ENCODE results near the gene SATB2. TPM values are rescaled to one million over a fixed set of nuclear protein-coding genes. Genes with fewer than 3 reads are reported as not detected.

The SATB2 gene
- total RNA-seq, 1 donor from 2014 or later = 5.5 TPM

GRCh38 chr2:199273042-199273511 is 184.7 kb downstream of the SATB2 start:
- Histone ChIP-seq H3K27me3 (ENCODE audit: control insufficient read depth, insufficient read depth, low read length) (no peaks in the 10 kb centered on the region), H3K4me3 (ENCODE audit: low read depth, low read length) (no peak overlapping the region), H3K36me3 (ENCODE audit: control insufficient read depth, insufficient read depth, low read length) (no peaks in the 10 kb centered on the region)
- no peak for DNase-seq (ENCODE audit: low read depth)
- TF ChIP-seq CTCF (IDR thresholded peaks at IDR 0.05; ENCODE audit: insufficient read depth, low read length, poor library complexity, severe bottlenecking) = no peak

- no peak for DNase-seq (ENCODE audit: low read depth)
- Histone ChIP-seq H3K36me3 (ENCODE audit: control insufficient read depth, insufficient read depth, low read length) (no peaks in the 10 kb centered on the region), H3K4me3 (ENCODE audit: low read depth, low read length) (no peak overlapping the region), H3K27me3 (ENCODE audit: control insufficient read depth, insufficient read depth, low read length) (no peaks in the 10 kb centered on the region)
- TF ChIP-seq CTCF (IDR thresholded peaks at IDR 0.05; ENCODE audit: insufficient read depth, low read length, poor library complexity, severe bottlenecking) = no peak
Measured at GRCh38 chr2:199261936-199262335, 195.8 kb downstream of the SATB2 start.

GRCh38 chr2:199261239-199261638 is 196.5 kb downstream of the SATB2 start:
- no peak for DNase-seq (ENCODE audit: low read depth)
- TF ChIP-seq CTCF (IDR thresholded peaks at IDR 0.05; ENCODE audit: insufficient read depth, low read length, poor library complexity, severe bottlenecking) = no peak
- H3K36me3 ChIP-seq (ENCODE audit: control insufficient read depth, insufficient read depth, low read length) = no peaks in the 10 kb centered on the region
- no peaks in the 10 kb centered on the region for H3K27me3 ChIP-seq (ENCODE audit: control insufficient read depth, insufficient read depth, low read length)
- H3K4me3 ChIP-seq (ENCODE audit: low read depth, low read length) = no peak overlapping the region

- no peak for DNase-seq (ENCODE audit: low read depth)
- Histone ChIP-seq H3K27me3 (ENCODE audit: control insufficient read depth, insufficient read depth, low read length) (no peaks in the 10 kb centered on the region), H3K4me3 (ENCODE audit: low read depth, low read length) (no peak overlapping the region), H3K36me3 (ENCODE audit: control insufficient read depth, insufficient read depth, low read length) (no peaks in the 10 kb centered on the region)
- no peak for TF ChIP-seq CTCF (IDR thresholded peaks at IDR 0.05; ENCODE audit: insufficient read depth, low read length, poor library complexity, severe bottlenecking)
Measured at GRCh38 chr2:199259671-199260070, 198.1 kb downstream of the SATB2 start.

GRCh38 chr2:199258291-199258690 is 199.4 kb downstream of the SATB2 start:
- Histone ChIP-seq H3K36me3 (ENCODE audit: control insufficient read depth, insufficient read depth, low read length) (no peaks in the 10 kb centered on the region), H3K27me3 (ENCODE audit: control insufficient read depth, insufficient read depth, low read length) (no peaks in the 10 kb centered on the region), H3K4me3 (ENCODE audit: low read depth, low read length) (no peak overlapping the region)
- peak; percentile 29 for TF ChIP-seq CTCF (IDR thresholded peaks at IDR 0.05; ENCODE audit: insufficient read depth, low read length, poor library complexity, severe bottlenecking)
- DNase-seq (ENCODE audit: low read depth) = no peak
